Activated naive CD4-positive, alpha-beta T cell treated with anti-CD3 and anti-CD28 coated beads, Interleukin-2, amount 50 U/mL, for 72 hours (primary cell): Measurements from ENCODE around the gene IL17REL. TPM values are rescaled to one million over a fixed set of nuclear protein-coding genes. Genes with fewer than 3 reads are reported as not detected.
A peak's percentile ranks its signal among the peaks of the same experiment; 100 is the strongest.
"Not testable (repeated sequence)": the region's sequence is repeated elsewhere in the genome, so short reads cannot be mapped to it uniquely, and the experiment has no call there.

ENCODE experiments used
- ATAC-seq, 2 donors: fragments of 150-1000 bp; cut with Tn5 transposase; 2 replicates each; pipeline ENCODE4 v1.10.0; 2021; ENCODE audit warnings: mild to moderate bottlenecking in 2 of 2, moderate library complexity in 2 of 2
- DNase-seq, 2 donors: peaks; one replicate each; pipeline ENCODE4 v3.0.0; 2021 to 2022; ENCODE audit warnings: low spot score in 2 of 2
- H3K27ac Mint-ChIP-seq, 2 donors: one replicate each; pipeline ENCODE4 v1.8.0; 2022; ENCODE audit warnings: mild to moderate bottlenecking in 2 of 2, mixed read lengths in 2 of 2
- H3K36me3 Mint-ChIP-seq, 2 donors: one replicate each; pipeline ENCODE4 v1.8.0; 2022; ENCODE audit warnings: mixed read lengths in 2 of 2
- H3K9me3 Mint-ChIP-seq, 2 donors: one replicate each; pipeline ENCODE4 v1.8.0; 2022; ENCODE audit warnings: mixed read lengths in 2 of 2
- total RNA-seq, 2 donors: library from RNA; stranded (reverse); gene quantifications; one replicate each; pipeline ENCODE4 v1.2.3, GENCODE V29; 2022

The IL17REL gene
- total RNA-seq, 2 donors from 2014 or later, result 0.11 to 0.12 TPM

GRCh38 chr22:49951986-49952896 is 60.3 kb downstream of the IL17REL start:
- DNase-seq (no peak), ATAC-seq (no peak)
- Mint-ChIP-seq H3K9me3 (no peaks in the 10 kb centered on the region), H3K27ac (no peak overlapping the region), H3K36me3 (no peaks in the 10 kb centered on the region)

- H3K36me3 Mint-ChIP-seq, result no peaks in the 10 kb centered on the region
- no peak for DNase-seq
- ATAC-seq, result no peak
- no peak overlapping the region for H3K27ac Mint-ChIP-seq
- H3K9me3 Mint-ChIP-seq, result no peaks in the 10 kb centered on the region
Measured at GRCh38 chr22:49951678-49951985, 60.9 kb downstream of the IL17REL start.

- no peak for ATAC-seq
- H3K9me3 Mint-ChIP-seq, result no peaks in the 10 kb centered on the region
- H3K27ac Mint-ChIP-seq, result no peak overlapping the region
- H3K36me3 Mint-ChIP-seq, result no peaks in the 10 kb centered on the region
- DNase-seq, result no peak
Measured at GRCh38 chr22:49951000-49951677, 61.4 kb downstream of the IL17REL start.

- H3K9me3 Mint-ChIP-seq, result no peaks in the 10 kb centered on the region
- no peak overlapping the region for H3K27ac Mint-ChIP-seq
- DNase-seq (no peak), ATAC-seq (no peak)
- no peaks in the 10 kb centered on the region for H3K36me3 Mint-ChIP-seq
Measured at GRCh38 chr22:49950396-49950994, 62.1 kb downstream of the IL17REL start.

GRCh38 chr22:49949914-49950292 is 62.7 kb downstream of the IL17REL start:
- Mint-ChIP-seq H3K36me3 (no peaks in the 10 kb centered on the region), H3K9me3 (no peaks in the 10 kb centered on the region), H3K27ac (no peak overlapping the region)
- ATAC-seq (no peak), DNase-seq (no peak)

- Mint-ChIP-seq H3K36me3 (no peaks in the 10 kb centered on the region), H3K9me3 (no peaks in the 10 kb centered on the region), H3K27ac (no peak overlapping the region)
- no peak for DNase-seq
- no peak for ATAC-seq
Measured at GRCh38 chr22:49948958-49949913, 63.3 kb downstream of the IL17REL start.

GRCh38 chr22:49948116-49948957 is 64.2 kb downstream of the IL17REL start:
- no peaks in the 10 kb centered on the region for H3K9me3 Mint-ChIP-seq
- ATAC-seq (no peak), DNase-seq (no peak)
- no peaks in the 10 kb centered on the region for H3K36me3 Mint-ChIP-seq
- peak overlapping the region in 1 of 2 donors; percentile 9 for H3K27ac Mint-ChIP-seq

GRCh38 chr22:49947296-49947622 is 65.3 kb downstream of the IL17REL start:
- Mint-ChIP-seq H3K27ac (no peak overlapping the region), H3K36me3 (no peaks in the 10 kb centered on the region), H3K9me3 (no peaks in the 10 kb centered on the region)
- DNase-seq (no peak), ATAC-seq (no peak)

GRCh38 chr22:49946612-49947295 is 65.8 kb downstream of the IL17REL start:
- H3K9me3 Mint-ChIP-seq, result no peaks in the 10 kb centered on the region
- H3K27ac Mint-ChIP-seq, result no peak overlapping the region
- no peak for ATAC-seq
- no peaks in the 10 kb centered on the region for H3K36me3 Mint-ChIP-seq
- DNase-seq, result no peak

- H3K9me3 Mint-ChIP-seq, DNase-seq, H3K36me3 Mint-ChIP-seq: not testable (repeated sequence)
- H3K27ac Mint-ChIP-seq, result peak overlapping the region in 1 of 2 donors; percentile 62
- ATAC-seq, result peak in 1 of 2 donors; percentile 26
Measured at GRCh38 chr22:49945042-49945794, 67.3 kb downstream of the IL17REL start.

Other genes with a start within 250 kb of the IL17REL start
- gene BRD1, start 184.9 kb downstream of the IL17REL start, total RNA-seq, result 10 to 100 TPM; 27.7 to 39.0 TPM
- gene ZBED4, start 158.9 kb downstream of the IL17REL start, total RNA-seq, result 10 to 100 TPM; 18.4 to 20.7 TPM
- gene ALG12, start 94.3 kb downstream of the IL17REL start, total RNA-seq, result 10 to 100 TPM; 14.8 to 15.3 TPM
- 10 to 100 TPM; 19.1 to 31.0 TPM for gene CRELD2, start 94.1 kb downstream of the IL17REL start, total RNA-seq
- gene PIM3, start 52.0 kb downstream of the IL17REL start, total RNA-seq, result 100 to 1,000 TPM in 1 of 2 donors, 10 to 100 TPM in 1; 77.2 to 522 TPM
- gene TTLL8, start 45.5 kb upstream of the IL17REL start, total RNA-seq, result not detected
- gene MLC1, start 72.7 kb upstream of the IL17REL start, total RNA-seq, result under 1 TPM in 1 of 2 donors, not detected in 1; 0.29 TPM
- not detected for gene MOV10L1, start 77.2 kb upstream of the IL17REL start, total RNA-seq
- gene PANX2, start 158.0 kb upstream of the IL17REL start, total RNA-seq, result 1 to 10 TPM; 2.1 to 2.5 TPM
- 10 to 100 TPM; 84.4 to 98.2 TPM for gene TRABD, start 173.1 kb upstream of the IL17REL start, total RNA-seq
- gene SELENOO, start 188.2 kb upstream of the IL17REL start, total RNA-seq, result 10 to 100 TPM; 22.5 to 23.4 TPM
- 10 to 100 TPM; 49.6 to 50.9 TPM for gene TUBGCP6, start 232.3 kb upstream of the IL17REL start, total RNA-seq
- gene HDAC10, start 238.5 kb upstream of the IL17REL start, total RNA-seq, result 10 to 100 TPM; 43.7 to 67.3 TPM
- 10 to 100 TPM in 1 of 2 donors, 1 to 10 TPM in 1; 7.1 to 14.2 TPM for gene MAPK12, start 248.9 kb upstream of the IL17REL start, total RNA-seq